Measurements from ENCODE around the gene COPS6.
"Not testable (repeated sequence)": the region's sequence is repeated elsewhere in the genome, so short reads cannot be mapped to it uniquely, and the experiment has no call there.

COPS6 gene

GRCh38 chr7:100124301-100125230, 35.8 kb downstream of the COPS6 start:
- H3K4me3 ChIP-seq (ENCODE audit: low read depth, low read length), result no peak overlapping the region
- DNase-seq (ENCODE audit: low read depth), result no peak

GRCh38 chr7:100126239-100126930, 37.6 kb downstream of the COPS6 start:
- DNase-seq (ENCODE audit: low read depth), result no peak
- peak overlapping the region; percentile 90 for H3K4me3 ChIP-seq (ENCODE audit: low read depth, low read length)

- peak within 1 kb of the TSS; percentile 90 for H3K4me3 ChIP-seq (ENCODE audit: low read depth, low read length)
- DNase-seq (ENCODE audit: low read depth), result peak; percentile 81
These were observed 38.4 kb downstream of the COPS6 start, which contains the start of gene MBLAC1 for GRCh38 chr7:100126931-100127865. Gene MBLAC1 (plus strand): TSS chr7:100126967. CDS start chr7:100127396, 429 bp downstream.

GRCh38 chr7:100127866-100128636, 39.3 kb downstream of the COPS6 start:
- peak overlapping the region; percentile 90 for H3K4me3 ChIP-seq (ENCODE audit: low read depth, low read length)
- DNase-seq (ENCODE audit: low read depth), result no peak

GRCh38 chr7:100128637-100128963, 39.8 kb downstream of the COPS6 start:
- H3K4me3 ChIP-seq (ENCODE audit: low read depth, low read length), result no peak overlapping the region
- no peak for DNase-seq (ENCODE audit: low read depth)

GRCh38 chr7:100130220-100130607, 41.4 kb downstream of the COPS6 start:
- DNase-seq (ENCODE audit: low read depth); H3K4me3 ChIP-seq (ENCODE audit: low read depth, low read length): not testable (repeated sequence)

- no peak overlapping the region for H3K4me3 ChIP-seq (ENCODE audit: low read depth, low read length)
- DNase-seq (ENCODE audit: low read depth), result no peak
These were observed 42.1 kb downstream of the COPS6 start for GRCh38 chr7:100130608-100131453.

GRCh38 chr7:100132126-100132525, 43.4 kb downstream of the COPS6 start:
- no peak for DNase-seq (ENCODE audit: low read depth)
- H3K4me3 ChIP-seq (ENCODE audit: low read depth, low read length), result no peak overlapping the region

- no peak overlapping the region for H3K4me3 ChIP-seq (ENCODE audit: low read depth, low read length)
- no peak for DNase-seq (ENCODE audit: low read depth)
These were observed 44.0 kb downstream of the COPS6 start for GRCh38 chr7:100132697-100133151.

- DNase-seq (ENCODE audit: low read depth), result no peak
These were observed 49.3 kb downstream of the COPS6 start for GRCh38 chr7:100137851-100138760.

GRCh38 chr7:100141555-100141949, 52.8 kb downstream of the COPS6 start:
- DNase-seq (ENCODE audit: low read depth), result no peak
- H3K4me3 ChIP-seq (ENCODE audit: low read depth, low read length), result no peak overlapping the region

More at GRCh38 chr7:100137851-100138760, 49.3 kb downstream of the COPS6 start:
- H3K4me3 ChIP-seq (ENCODE audit: low read depth, low read length), result no peak overlapping the region
